Erythroblast (primary cell): ENCODE data around the gene SMARCB1.

Experiments
- GATA1 ChIP-seq: IDR thresholded peaks from 2 replicates; pipeline ENCODE4 v1.6.1; 2011; ENCODE audit warnings: low read depth, mild to moderate bottlenecking, control low read depth, low read length, moderate library complexity
- POLR2A ChIP-seq: IDR thresholded peaks from 2 replicates; pipeline ENCODE4 v1.6.1; 2011; ENCODE audit warnings: mild to moderate bottlenecking, low read length

GRCh38 chr22:23841292-23841691 is 54.5 kb downstream of the SMARCB1 start:
- no peak for TF ChIP-seq POLR2A
- no peak for TF ChIP-seq GATA1
